ENCODE data around the gene CDC42. TPM values are rescaled to one million over a fixed set of nuclear protein-coding genes. Genes with fewer than 3 reads are reported as not detected.
A peak's percentile ranks its signal among the peaks of the same experiment; 100 is the strongest.

Gene CDC42
- 27.3 and 52.8 TPM in 2 replicates for total RNA-seq (2011; cell fraction: chromatin; rRNA removed; ENCODE audit: low replicate concordance)
- total RNA-seq (2011; cell fraction: nucleolus; rRNA removed), result 16.5 and 16.7 TPM in 2 replicates
- 28.4 and 33.8 TPM in 2 replicates for total RNA-seq (2011; cell fraction: nucleoplasm; rRNA removed)
- 186 and 222 TPM in 2 replicates for total RNA-seq (2014; rRNA removed)
- 370 and 448 TPM in 2 replicates for total RNA-seq (2014; rRNA removed; fragmentation: Illumina TruSeq; extraction: Trizol)
- total RNA-seq (2015; rRNA removed; fragmentation: Illumina TruSeq; extraction: Trizol), result 313 and 336 TPM in 2 replicates
- 242 and 247 TPM in 2 replicates for total RNA-seq (2021)
- 331 and 398 TPM in 2 replicates for polyA plus RNA-seq (2011; rRNA removed)
- 104 and 188 TPM in 2 replicates for polyA plus RNA-seq (2011; cell fraction: cytosol; rRNA removed)
- polyA plus RNA-seq (2011; cell fraction: nucleus; rRNA removed), result 43.4 and 84.2 TPM in 2 replicates
- polyA plus RNA-seq (2012), result 204 and 451 TPM in 2 replicates
- polyA plus RNA-seq (2014; fragmentation: Illumina TruSeq; extraction: Trizol), result 345 and 351 TPM in 2 replicates
- 100 to 1,000 TPM; 230 to 325 TPM for polyA plus RNA-seq (2014; fragmentation: Nextera tagmentation; extraction: Ambion mirVana)
- 192 and 212 TPM in 2 replicates for polyA plus RNA-seq (2014; rRNA removed)
- 345 and 401 TPM in 2 replicates for polyA minus RNA-seq (2011; rRNA and poly(A)+ RNA removed)
- polyA minus RNA-seq (2011; cell fraction: cytosol; rRNA and poly(A)+ RNA removed), result 105 and 170 TPM in 2 replicates
- polyA minus RNA-seq (2011; cell fraction: nucleus; rRNA and poly(A)+ RNA removed), result 11.2 and 35.4 TPM in 2 replicates
- Bru-seq, nascent RNA, result percentile 96 among the genes with signal in this experiment
- percentile 98 among the genes with signal in this experiment for BruChase-seq, experiment 1, labeled RNA remaining after a 2-hour chase
- BruChase-seq, experiment 2, labeled RNA remaining after a 6-hour chase, result percentile 96 among the genes with signal in this experiment
- long read RNA-seq, experiment 1, partial matches to known transcripts, result 42 of 158 reads
- long read RNA-seq, experiment 1, other reads (novel, unspliced or antisense), result 113 of 158 reads
- long read RNA-seq, experiment 2, partial matches to known transcripts, result 48 of 74 reads
- long read RNA-seq, experiment 2, other reads (novel, unspliced or antisense), result 24 of 74 reads
- long read RNA-seq, experiment 3, partial matches to known transcripts, result 44 of 267 reads
- long read RNA-seq, experiment 3, other reads (novel, unspliced or antisense), result 218 of 267 reads

GRCh38 chr1:22052115-22053016 is at the start of gene CDC42:
Gene CDC42, plus strand, starts transcription at chr1:22052709. Its CDS starts 25,770 bp downstream, at chr1:22078479.
- POLR2A ChIA-PET, result interaction anchor here (0.6 to 5.2 kb wide), 22 partner anchors 9 to 1266 kb away, joined by 3 to 47 read pairs (median 4); partner anchors contain the start of gene HP1BP3
- no TSS peak for BruUV-seq (replicated peaks)
- Histone ChIP-seq H3K27me3 (ENCODE audit: control insufficient read depth in 2 of 2, insufficient read depth in 2 of 2, low read length in 2 of 2) (no peaks in the 10 kb centered on the region), H3K9ac (ENCODE audit: insufficient read depth in 1 of 2, low read depth in 2 of 2, low read length in 2 of 2) (peak within 1 kb of the TSS; percentile 94 to 98), H3K9me1 (ENCODE audit: control insufficient read depth, insufficient read depth, low read length) (peaks cover 3% of the 10 kb centered on the region), H3K9me3 (replicated peaks; ENCODE audit: control insufficient read depth, insufficient read depth, low read depth, low read length) (peaks cover 2% of the 10 kb centered on the region; the same call in 1 of the 2 replicates), H3K36me3 (ENCODE audit: control insufficient read depth, insufficient read depth, low read length) (peaks cover 31% of the 10 kb centered on the region), H3K4me3 (peak within 1 kb of the TSS; percentile 97), H3K4me2 (ENCODE audit: insufficient read depth, low read length) (peak within 1 kb of the TSS; percentile 99), H3K27ac (ENCODE audit: extremely low read depth, low read depth, low read length) (peak within 1 kb of the TSS; percentile 96), H2AFZ (ENCODE audit: low read depth, low read length) (peak within 1 kb of the TSS; percentile 95), H4K20me1 (replicated peaks; ENCODE audit: control insufficient read depth, insufficient read depth, low read length) (peaks cover 14% of the 10 kb centered on the region), H3K4me1 (replicated peaks in 1 of 2; ENCODE audit: control insufficient read depth in 2 of 2, insufficient read depth in 2 of 2, low read length in 2 of 2) (peaks cover 33 to 35% of the 10 kb centered on the region in 2 experiments), H3K79me2 (ENCODE audit: control insufficient read depth, insufficient read depth, low read length) (peaks cover 51% of the 10 kb centered on the region)
- 13% methylated on average over 64 of the region's 81 CpGs for WGBS (ENCODE audit: insufficient coverage, low coverage, missing lambda C conversion rate)
- ATAC-seq (peak; percentile 93), FAIRE-seq (peak; percentile 80), DNase-seq (ENCODE audit: extremely low read depth in 1 of 4, low spot score in 3 of 4) (peak; percentile 96 to 99 (median 98))
- in situ Hi-C loops (cut with MboI) (no loop called here), intact Hi-C loops (cut with micrococcal nuclease) (loop anchor here (1.0 kb wide), 1 partner anchor 27 kb away; no protein-coding TSS in a partner anchor)
- CTCF ChIA-PET (ENCODE audit: low intra/inter-chr PET ratio), result no interaction called here
- TF ChIP-seq RAD51 (IDR thresholded peaks at IDR 0.05; ENCODE audit: borderline replicate concordance, low read depth) (no peak), THAP7 (CRISPR knock-in tag; IDR thresholded peaks at IDR 0.05) (0 out of 2 replicates have a peak, but pooled peaks have one; percentile 35), ZSCAN32 (CRISPR knock-in tag; IDR thresholded peaks at IDR 0.05) (peak; percentile 73), CHD2 (IDR thresholded peaks at IDR 0.05; ENCODE audit: low read depth, low read length) (no peak), POLR2AphosphoS2 (IDR thresholded peaks at IDR 0.05; ENCODE audit: low read length) (peak; percentile 73; the same call in 1 of the 2 replicates), MEIS2 (IDR thresholded peaks at IDR 0.05; ENCODE audit: partially characterized antibody) (peak; percentile 91), PHF20 (IDR thresholded peaks at IDR 0.05; ENCODE audit: partially characterized antibody) (peak; percentile 43), KLF1 (tag; IDR thresholded peaks at IDR 0.05) (peak; percentile 81; the same call in 1 of the 2 replicates), MAX (CRISPR knock-in tag; IDR thresholded peaks at IDR 0.05) (peak; percentile 81), ZNF740 (CRISPR knock-in tag; IDR thresholded peaks at IDR 0.05) (peak; percentile 93), ZNF740 (tag; IDR thresholded peaks at IDR 0.05) (no peak), NR4A1 (CRISPR knock-in tag; IDR thresholded peaks at IDR 0.05) (0 out of 2 replicates have a peak, but pooled peaks have one; percentile 13), NR4A1 (tag; IDR thresholded peaks at IDR 0.05) (no peak), PRPF4 (IDR thresholded peaks at IDR 0.05; ENCODE audit: insufficient read depth, low read depth, low read length, poor library complexity, severe bottlenecking) (peak; percentile 60), NCOA4 (IDR thresholded peaks at IDR 0.05; ENCODE audit: partially characterized antibody) (no peak)
